Mononuclear cell (primary cell): ENCODE measurements around the gene CMTM7. TPM values are rescaled to one million over a fixed set of nuclear protein-coding genes. Genes with fewer than 3 reads are reported as not detected.

Experiments used
- H3K27me3 ChIP-seq: 2 replicates; pipeline ENCODE4 v1.6.0; 2011; ENCODE audit warnings: low read length, control low read depth; ENCODE audit not compliant: insufficient read depth
- H3K4me1 ChIP-seq: 2 replicates; pipeline ENCODE4 v1.5.1; 2011; ENCODE audit warnings: mild to moderate bottlenecking, low read length, control low read depth; ENCODE audit not compliant: insufficient read depth
- H3K4me3 ChIP-seq: 2 replicates; pipeline ENCODE4 v1.5.1; 2011; ENCODE audit warnings: mild to moderate bottlenecking, low read length, moderate library complexity
- H3K9me3 ChIP-seq: 2 replicates; pipeline ENCODE4 v1.5.1; 2011; ENCODE audit warnings: low read depth, mild to moderate bottlenecking, control low read depth, low read length
- total RNA-seq: library from RNA; depleted of rRNA; stranded (reverse); fragments of >200 nt; gene quantifications from one replicate; pipeline ENCODE4 v1.2.3, GENCODE V29; 2012

CMTM7 gene
- total RNA-seq, 1 donor = 17.0 TPM

- H3K4me3 ChIP-seq = no peak overlapping the region
- no peaks in the 10 kb centered on the region for H3K27me3 ChIP-seq
- peaks cover 74% of the 10 kb centered on the region for H3K4me1 ChIP-seq
- H3K9me3 ChIP-seq = no peaks in the 10 kb centered on the region
These were observed 28.7 kb downstream of the CMTM7 start for GRCh38 chr3:32420126-32421038.

GRCh38 chr3:32421185-32421584 lies 29.5 kb downstream of the CMTM7 start:
- H3K27me3 ChIP-seq = no peaks in the 10 kb centered on the region
- H3K9me3 ChIP-seq = no peaks in the 10 kb centered on the region
- H3K4me1 ChIP-seq = peaks cover 68% of the 10 kb centered on the region
- H3K4me3 ChIP-seq = no peak overlapping the region

GRCh38 chr3:32421991-32422859 lies 30.6 kb downstream of the CMTM7 start:
- Histone ChIP-seq H3K4me3 (no peak overlapping the region), H3K27me3 (no peaks in the 10 kb centered on the region), H3K9me3 (no peaks in the 10 kb centered on the region), H3K4me1 (peaks cover 73% of the 10 kb centered on the region)

- H3K4me1 ChIP-seq = peaks cover 75% of the 10 kb centered on the region
- no peaks in the 10 kb centered on the region for H3K27me3 ChIP-seq
- H3K9me3 ChIP-seq = no peaks in the 10 kb centered on the region
- H3K4me3 ChIP-seq = no peak overlapping the region
These were observed 31.3 kb downstream of the CMTM7 start for GRCh38 chr3:32422943-32423342.

- Histone ChIP-seq H3K9me3 (no peaks in the 10 kb centered on the region), H3K27me3 (no peaks in the 10 kb centered on the region), H3K4me3 (no peak overlapping the region)
These were observed 31.9 kb downstream of the CMTM7 start for GRCh38 chr3:32423534-32423933.

GRCh38 chr3:32423956-32424557 lies 32.4 kb downstream of the CMTM7 start:
- H3K9me3 ChIP-seq = no peaks in the 10 kb centered on the region
- H3K4me3 ChIP-seq = no peak overlapping the region
- peaks cover 86% of the 10 kb centered on the region for H3K4me1 ChIP-seq
- no peaks in the 10 kb centered on the region for H3K27me3 ChIP-seq

More at GRCh38 chr3:32423534-32423933, 31.9 kb downstream of the CMTM7 start:
- peaks cover 81% of the 10 kb centered on the region for H3K4me1 ChIP-seq

GRCh38 chr3:32424581-32425250 lies 33.1 kb downstream of the CMTM7 start:
- no peaks in the 10 kb centered on the region for H3K27me3 ChIP-seq
- H3K4me3 ChIP-seq = no peak overlapping the region
- H3K4me1 ChIP-seq = peaks cover 87% of the 10 kb centered on the region
- H3K9me3 ChIP-seq = no peaks in the 10 kb centered on the region

- H3K4me3 ChIP-seq = no peak overlapping the region
- H3K27me3 ChIP-seq = no peaks in the 10 kb centered on the region
- H3K9me3 ChIP-seq = no peaks in the 10 kb centered on the region
- H3K4me1 ChIP-seq = peaks cover 85% of the 10 kb centered on the region
These were observed 36.7 kb downstream of the CMTM7 start for GRCh38 chr3:32428092-32429068.

GRCh38 chr3:32430900-32431299 lies 39.2 kb downstream of the CMTM7 start:
- H3K27me3 ChIP-seq = no peaks in the 10 kb centered on the region
- H3K4me1 ChIP-seq = peaks cover 72% of the 10 kb centered on the region
- no peaks in the 10 kb centered on the region for H3K9me3 ChIP-seq
- H3K4me3 ChIP-seq = no peak overlapping the region

- peaks cover 78% of the 10 kb centered on the region for H3K4me1 ChIP-seq
- H3K27me3 ChIP-seq = no peaks in the 10 kb centered on the region
- H3K9me3 ChIP-seq = no peaks in the 10 kb centered on the region
- no peak overlapping the region for H3K4me3 ChIP-seq
These were observed 39.8 kb downstream of the CMTM7 start for GRCh38 chr3:32431481-32431880.

- Histone ChIP-seq H3K4me1 (peaks cover 81% of the 10 kb centered on the region), H3K9me3 (no peaks in the 10 kb centered on the region), H3K4me3 (no peak overlapping the region), H3K27me3 (no peaks in the 10 kb centered on the region)
These were observed 40.5 kb downstream of the CMTM7 start for GRCh38 chr3:32432045-32432710.

- no peaks in the 10 kb centered on the region for H3K27me3 ChIP-seq
- H3K4me3 ChIP-seq = no peak overlapping the region
- H3K9me3 ChIP-seq = no peaks in the 10 kb centered on the region
- peaks cover 76% of the 10 kb centered on the region for H3K4me1 ChIP-seq
These were observed 41.3 kb downstream of the CMTM7 start for GRCh38 chr3:32432711-32433530.
